ENCODE results near the gene SLC2A9.

DNA sequence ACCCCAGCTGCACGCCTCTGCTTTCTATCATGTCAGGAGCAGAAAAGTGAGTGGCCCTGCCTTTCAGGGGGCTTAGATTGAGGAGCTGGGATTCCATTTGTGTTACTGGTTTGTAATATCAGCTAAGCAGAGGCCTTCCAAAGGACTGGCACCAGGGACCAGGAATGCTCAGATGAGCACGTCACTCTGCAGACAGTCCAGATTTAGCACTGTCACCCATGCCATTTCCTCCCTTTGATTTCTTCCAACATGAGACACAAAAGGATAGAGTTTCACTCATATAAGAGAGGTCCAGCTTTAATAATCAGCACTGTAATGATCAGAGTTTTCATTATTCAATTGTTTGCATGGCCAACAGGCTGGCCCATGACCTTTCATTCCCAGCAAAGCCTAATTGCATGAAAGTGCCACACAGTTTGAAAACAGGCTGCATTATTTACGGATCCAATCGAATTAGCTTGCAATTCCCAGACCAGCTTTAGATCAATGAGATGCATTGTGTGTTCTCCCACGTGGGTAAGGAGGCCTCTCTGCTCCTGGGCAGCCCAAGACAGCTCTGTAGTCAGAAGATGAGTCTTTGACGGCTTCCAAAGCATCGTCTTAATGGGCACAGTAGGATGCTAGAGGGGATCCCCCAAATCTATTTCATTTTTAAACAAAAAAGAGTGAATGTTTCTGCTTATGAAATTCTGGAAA is 9.8 kb upstream of the SLC2A9 start:
- TF ChIP-seq CEBPB (IDR thresholded peaks at IDR 0.05; ENCODE audit: low read depth, low read length) (no peak), USF2 (IDR thresholded peaks at IDR 0.05; ENCODE audit: low read length) (no peak), YY1 (IDR thresholded peaks at IDR 0.05; ENCODE audit: low read depth, low read length) (no peak), MAFK (IDR thresholded peaks at IDR 0.05; ENCODE audit: low read depth, low read length) (no peak), ATF2 (IDR thresholded peaks at IDR 0.05; ENCODE audit: low read length) (no peak), SP1 (IDR thresholded peaks at IDR 0.05; ENCODE audit: low read depth, low read length) (no peak), CHD2 (IDR thresholded peaks at IDR 0.05; ENCODE audit: low read length) (no peak), POLR2A (IDR thresholded peaks at IDR 0.05; ENCODE audit: control extremely low read depth in 1 of 2, low read depth in 2 of 2, low read length in 2 of 2) (no peak)
- TF ChIP-seq, protein P1, sequence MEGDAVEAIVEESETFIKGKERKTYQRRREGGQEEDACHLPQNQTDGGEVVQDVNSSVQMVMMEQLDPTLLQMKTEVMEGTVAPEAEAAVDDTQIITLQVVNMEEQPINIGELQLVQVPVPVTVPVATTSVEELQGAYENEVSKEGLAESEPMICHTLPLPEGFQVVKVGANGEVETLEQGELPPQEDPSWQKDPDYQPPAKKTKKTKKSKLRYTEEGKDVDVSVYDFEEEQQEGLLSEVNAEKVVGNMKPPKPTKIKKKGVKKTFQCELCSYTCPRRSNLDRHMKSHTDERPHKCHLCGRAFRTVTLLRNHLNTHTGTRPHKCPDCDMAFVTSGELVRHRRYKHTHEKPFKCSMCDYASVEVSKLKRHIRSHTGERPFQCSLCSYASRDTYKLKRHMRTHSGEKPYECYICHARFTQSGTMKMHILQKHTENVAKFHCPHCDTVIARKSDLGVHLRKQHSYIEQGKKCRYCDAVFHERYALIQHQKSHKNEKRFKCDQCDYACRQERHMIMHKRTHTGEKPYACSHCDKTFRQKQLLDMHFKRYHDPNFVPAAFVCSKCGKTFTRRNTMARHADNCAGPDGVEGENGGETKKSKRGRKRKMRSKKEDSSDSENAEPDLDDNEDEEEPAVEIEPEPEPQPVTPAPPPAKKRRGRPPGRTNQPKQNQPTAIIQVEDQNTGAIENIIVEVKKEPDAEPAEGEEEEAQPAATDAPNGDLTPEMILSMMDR (IDR thresholded peaks at IDR 0.05; ENCODE audit: control extremely low read depth in 1 of 3, insufficient read depth in 1 of 3, low read depth in 1 of 3, low read length in 3 of 3): no peak
